Measurements from ENCODE around the gene RRM1.

DNA sequence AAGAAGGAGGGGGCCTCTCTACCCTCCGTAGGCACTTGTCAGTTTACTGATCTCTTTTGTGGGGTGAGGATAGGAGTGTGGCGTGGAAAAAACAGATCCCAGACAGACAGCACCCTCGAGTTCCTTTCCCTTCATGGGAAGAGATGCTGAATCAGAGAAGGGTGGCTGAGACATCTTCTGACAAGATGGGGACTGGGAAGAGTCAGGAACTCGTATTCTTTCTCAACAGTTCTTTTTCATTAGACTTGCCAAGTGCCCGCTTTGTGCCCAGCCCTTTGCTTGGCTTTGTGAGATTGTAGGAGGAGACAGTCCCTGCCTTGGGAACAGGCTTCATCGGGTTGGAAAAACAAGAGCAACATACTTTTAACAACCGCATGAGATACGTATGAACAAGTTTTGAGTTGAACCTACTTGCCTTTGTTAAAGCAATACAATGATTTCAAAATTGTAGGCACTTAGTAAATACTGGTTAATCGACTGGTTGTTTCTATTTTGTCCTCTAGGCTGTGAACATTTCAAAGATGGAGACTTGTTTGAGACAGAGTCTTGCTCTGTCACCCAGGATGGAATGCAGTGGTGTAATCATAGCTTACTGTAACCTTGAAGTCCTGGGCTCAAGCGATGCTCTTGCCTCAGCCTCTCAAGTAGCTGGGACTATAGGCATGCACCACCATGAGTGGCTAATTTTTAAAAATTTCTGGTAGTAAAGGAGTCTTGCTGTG lies 1.1 kb downstream of the RRM1 start:
- TF ChIP-seq, protein P1, sequence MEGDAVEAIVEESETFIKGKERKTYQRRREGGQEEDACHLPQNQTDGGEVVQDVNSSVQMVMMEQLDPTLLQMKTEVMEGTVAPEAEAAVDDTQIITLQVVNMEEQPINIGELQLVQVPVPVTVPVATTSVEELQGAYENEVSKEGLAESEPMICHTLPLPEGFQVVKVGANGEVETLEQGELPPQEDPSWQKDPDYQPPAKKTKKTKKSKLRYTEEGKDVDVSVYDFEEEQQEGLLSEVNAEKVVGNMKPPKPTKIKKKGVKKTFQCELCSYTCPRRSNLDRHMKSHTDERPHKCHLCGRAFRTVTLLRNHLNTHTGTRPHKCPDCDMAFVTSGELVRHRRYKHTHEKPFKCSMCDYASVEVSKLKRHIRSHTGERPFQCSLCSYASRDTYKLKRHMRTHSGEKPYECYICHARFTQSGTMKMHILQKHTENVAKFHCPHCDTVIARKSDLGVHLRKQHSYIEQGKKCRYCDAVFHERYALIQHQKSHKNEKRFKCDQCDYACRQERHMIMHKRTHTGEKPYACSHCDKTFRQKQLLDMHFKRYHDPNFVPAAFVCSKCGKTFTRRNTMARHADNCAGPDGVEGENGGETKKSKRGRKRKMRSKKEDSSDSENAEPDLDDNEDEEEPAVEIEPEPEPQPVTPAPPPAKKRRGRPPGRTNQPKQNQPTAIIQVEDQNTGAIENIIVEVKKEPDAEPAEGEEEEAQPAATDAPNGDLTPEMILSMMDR (IDR thresholded peaks at IDR 0.05 in 2 of 3, conservative IDR thresholded peaks at IDR 0.05 in 1 of 3; ENCODE audit: insufficient read depth in 2 of 3, low read depth in 1 of 3, low read length in 3 of 3): no peak
- TF ChIP-seq NFIC (IDR thresholded peaks at IDR 0.05) (no peak), ATF7 (IDR thresholded peaks at IDR 0.05) (no peak), EP300 (IDR thresholded peaks at IDR 0.05; ENCODE audit: low read length) (no peak), KDM1A (IDR thresholded peaks at IDR 0.05) (no peak), ZNF24 (IDR thresholded peaks at IDR 0.05) (no peak)
